Measurements from ENCODE around the gene NBAS.
"Not testable (repeated sequence)": the region's sequence is repeated elsewhere in the genome, so short reads cannot be mapped to it uniquely, and the experiment has no call there.

NBAS gene

GRCh38 chr2:15460112-15460620, 101.0 kb downstream of the NBAS start:
- no peak for DNase-seq (ENCODE audit: low read depth in 2 of 2)

GRCh38 chr2:15458277-15458676, 102.9 kb downstream of the NBAS start:
- DNase-seq (ENCODE audit: low read depth in 2 of 2) = no peak

GRCh38 chr2:15457868-15458267, 103.3 kb downstream of the NBAS start:
- DNase-seq (ENCODE audit: low read depth in 2 of 2) = no peak

- no peak for DNase-seq (ENCODE audit: low read depth in 2 of 2)
These were observed 104.8 kb downstream of the NBAS start for GRCh38 chr2:15456352-15456751.

GRCh38 chr2:15450808-15451207, 110.3 kb downstream of the NBAS start:
- DNase-seq (ENCODE audit: low read depth in 2 of 2) = no peak

GRCh38 chr2:15449556-15450236, 111.4 kb downstream of the NBAS start:
- no peak for DNase-seq (ENCODE audit: low read depth in 2 of 2)

GRCh38 chr2:15448250-15448839, 112.8 kb downstream of the NBAS start:
- no peak for DNase-seq (ENCODE audit: low read depth in 2 of 2)

- no peak for DNase-seq (ENCODE audit: low read depth in 2 of 2)
These were observed 113.8 kb downstream of the NBAS start for GRCh38 chr2:15447381-15447780.

GRCh38 chr2:15446961-15447360, 114.2 kb downstream of the NBAS start:
- no peak for DNase-seq (ENCODE audit: low read depth in 2 of 2)

GRCh38 chr2:15445891-15446562, 115.1 kb downstream of the NBAS start:
- no peak for DNase-seq (ENCODE audit: low read depth in 2 of 2)

- DNase-seq (ENCODE audit: low read depth in 2 of 2) = not testable (repeated sequence)
These were observed 121.2 kb downstream of the NBAS start for GRCh38 chr2:15439768-15440524.

- DNase-seq (ENCODE audit: low read depth in 2 of 2) = not testable (repeated sequence)
These were observed 121.8 kb downstream of the NBAS start for GRCh38 chr2:15439366-15439765.

GRCh38 chr2:15436195-15436594, 124.9 kb downstream of the NBAS start:
- no peak for DNase-seq (ENCODE audit: low read depth in 2 of 2)

GRCh38 chr2:15435474-15435873, 125.7 kb downstream of the NBAS start:
- DNase-seq (ENCODE audit: low read depth in 2 of 2) = no peak

- no peak for DNase-seq (ENCODE audit: low read depth in 2 of 2)
These were observed 128.4 kb downstream of the NBAS start for GRCh38 chr2:15432642-15433256.

GRCh38 chr2:15429032-15429431, 132.1 kb downstream of the NBAS start:
- DNase-seq (ENCODE audit: low read depth in 2 of 2) = no peak

- no peak for DNase-seq (ENCODE audit: low read depth in 2 of 2)
These were observed 133.1 kb downstream of the NBAS start for GRCh38 chr2:15427987-15428386.

- no peak for DNase-seq (ENCODE audit: low read depth in 2 of 2)
These were observed 134.5 kb downstream of the NBAS start for GRCh38 chr2:15426606-15427005.

GRCh38 chr2:15425712-15426111, 135.4 kb downstream of the NBAS start:
- DNase-seq (ENCODE audit: low read depth in 2 of 2) = no peak

- DNase-seq (ENCODE audit: low read depth in 2 of 2) = no peak
These were observed 139.4 kb downstream of the NBAS start for GRCh38 chr2:15421753-15422152.

GRCh38 chr2:15415748-15416147, 145.4 kb downstream of the NBAS start:
- DNase-seq (ENCODE audit: low read depth in 2 of 2) = no peak

GRCh38 chr2:15412779-15413178, 148.4 kb downstream of the NBAS start:
- no peak for DNase-seq (ENCODE audit: low read depth in 2 of 2)

Data from activated CD8-positive, alpha-beta memory T cell treated with anti-CD3 and anti-CD28 coated beads for 4 hours (primary cell).